GM12892 (cell line): Measurements from ENCODE around the gene BABAM2.

Experiments
- POLR2A ChIP-seq: IDR thresholded peaks from 2 replicates; pipeline ENCODE4 v1.6.1; 2011; ENCODE audit warnings: low read depth, low read length, control low read depth
- POLR2AphosphoS5 ChIP-seq: IDR thresholded peaks from 2 replicates; pipeline ENCODE4 v1.6.1; 2011; ENCODE audit warnings: low read depth, low read length, control low read depth
- TAF1 ChIP-seq: IDR thresholded peaks from 2 replicates; pipeline ENCODE4 v1.6.1; 2011; ENCODE audit warnings: low read depth, mild to moderate bottlenecking, control low read depth, low read length, borderline replicate concordance

DNA sequence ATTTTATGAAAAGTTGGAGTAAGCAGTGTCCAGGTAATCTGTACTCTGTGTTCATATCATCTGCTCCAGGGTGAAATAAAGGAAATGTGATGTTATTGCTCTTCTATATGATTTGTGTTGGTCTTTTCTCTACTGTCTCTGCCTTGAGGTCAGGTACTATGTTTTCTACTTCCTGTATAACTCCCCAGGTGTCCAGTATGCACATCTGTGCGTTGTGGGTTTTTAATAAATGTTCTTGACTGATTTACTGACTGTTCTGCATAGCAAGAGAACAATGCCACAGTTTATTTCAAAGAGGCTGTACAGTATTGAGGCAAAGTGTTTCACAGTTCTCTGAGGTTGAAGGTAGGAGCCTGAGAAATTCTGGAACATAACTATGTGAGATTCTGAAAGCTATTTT is 89.7 kb downstream of the BABAM2 start:
- TF ChIP-seq POLR2A (no peak), POLR2AphosphoS5 (no peak), TAF1 (no peak)
